Esophagus mucosa (tissue), 1 donor: ENCODE measurements around the gene ITGA4. TPM values are rescaled to one million over a fixed set of nuclear protein-coding genes. Genes with fewer than 3 reads are reported as not detected.

Experiments used
- ATAC-seq: fragments of 200-7000 bp; cut with Tn5 transposase; one replicate; pipeline ENCODE4 v1.9.1; 2020
- total RNA-seq: library from RNA; stranded (reverse); gene quantifications from one replicate; pipeline ENCODE4 v1.2.4, GENCODE V29; 2023
- donor health status: DM: yes; HTN: yes; CAD: no.

Gene ITGA4
- total RNA-seq, 1 donor from 2014 or later, result 1.3 TPM

GRCh38 chr2:181517685-181518301 is 60.6 kb downstream of the ITGA4 start:
- ATAC-seq, result no peak

- ATAC-seq, result no peak
Observed at GRCh38 chr2:181520253-181520652, 63.1 kb downstream of the ITGA4 start.

DNA sequence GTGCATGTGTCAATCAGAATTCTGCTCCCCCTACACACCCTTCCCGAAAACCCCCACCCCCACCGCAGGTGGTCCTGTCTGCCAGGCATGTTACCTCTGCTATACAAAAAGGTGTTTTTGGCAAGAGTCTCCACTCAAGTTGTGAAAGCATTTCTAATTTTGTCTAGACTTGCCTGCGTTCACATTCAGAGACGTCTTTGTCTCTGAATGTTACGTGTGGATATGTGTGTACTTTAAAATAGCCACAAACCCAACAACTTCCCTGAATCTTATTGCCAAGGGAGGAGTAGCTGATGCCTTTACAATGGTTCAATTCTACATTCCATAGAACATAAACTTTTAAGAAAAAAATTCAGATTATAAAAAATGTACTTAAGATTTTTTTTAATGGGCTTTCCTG is 66.6 kb downstream of the ITGA4 start:
- ATAC-seq, result no peak

- no peak for ATAC-seq
Observed at GRCh38 chr2:181526014-181526413, 68.8 kb downstream of the ITGA4 start.

DNA sequence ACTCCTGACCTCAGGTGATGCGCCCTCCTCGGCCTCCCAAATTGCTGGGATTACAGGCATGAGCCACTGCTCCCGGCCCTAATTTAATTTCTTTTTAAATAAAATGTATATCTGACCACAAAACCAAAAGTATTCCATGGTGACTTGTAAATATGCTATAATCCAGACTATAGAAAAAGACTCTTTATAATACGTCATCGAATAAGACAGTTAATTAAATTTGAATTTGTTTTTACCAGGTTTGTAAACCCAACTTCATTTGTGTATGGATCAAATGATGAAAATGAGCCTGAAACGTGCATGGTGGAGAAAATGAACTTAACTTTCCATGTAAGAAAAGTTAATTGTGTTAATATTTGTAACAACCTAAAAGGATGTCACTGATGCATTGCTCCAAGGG is 69.9 kb downstream of the ITGA4 start:
- no peak for ATAC-seq

DNA sequence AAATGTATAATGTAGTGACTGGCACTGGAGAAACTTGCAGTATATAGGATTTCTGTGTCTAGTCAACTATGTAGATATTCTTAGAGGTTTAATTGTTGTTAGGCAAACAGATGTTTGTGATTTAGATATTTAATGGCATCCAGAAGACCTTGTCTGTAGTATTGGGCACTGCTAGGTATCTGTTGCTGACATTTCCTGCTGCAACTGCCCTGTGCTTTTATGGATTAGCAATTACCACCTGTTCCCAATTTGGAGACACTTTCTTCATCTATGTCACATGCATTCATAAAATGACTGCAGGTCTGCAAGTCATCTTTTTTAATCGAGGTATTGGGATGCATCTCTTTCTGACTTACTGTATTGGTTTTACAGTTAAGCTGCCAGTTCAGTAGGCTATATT is 71.3 kb downstream of the ITGA4 start:
- no peak for ATAC-seq

DNA sequence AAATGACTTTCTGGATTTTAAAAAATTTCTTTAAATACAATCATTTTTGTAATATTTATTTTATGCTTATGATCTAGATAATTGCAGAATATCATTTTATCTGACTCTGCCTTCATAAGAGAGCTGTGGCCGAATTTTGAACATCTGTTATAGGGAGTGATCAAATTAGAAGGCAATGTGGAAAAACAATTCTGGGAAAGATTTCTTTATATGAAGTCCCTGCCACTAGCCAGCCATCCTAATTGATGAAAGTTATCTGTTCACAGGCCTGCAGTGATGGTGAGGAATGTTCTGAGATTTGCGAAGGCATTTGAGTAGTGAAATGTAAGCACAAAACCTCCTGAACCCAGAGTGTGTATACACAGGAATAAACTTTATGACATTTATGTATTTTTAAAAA is 79.5 kb downstream of the ITGA4 start:
- no peak for ATAC-seq

- ATAC-seq, result no peak
Observed at GRCh38 chr2:181540421-181540820, 83.2 kb downstream of the ITGA4 start.

DNA sequence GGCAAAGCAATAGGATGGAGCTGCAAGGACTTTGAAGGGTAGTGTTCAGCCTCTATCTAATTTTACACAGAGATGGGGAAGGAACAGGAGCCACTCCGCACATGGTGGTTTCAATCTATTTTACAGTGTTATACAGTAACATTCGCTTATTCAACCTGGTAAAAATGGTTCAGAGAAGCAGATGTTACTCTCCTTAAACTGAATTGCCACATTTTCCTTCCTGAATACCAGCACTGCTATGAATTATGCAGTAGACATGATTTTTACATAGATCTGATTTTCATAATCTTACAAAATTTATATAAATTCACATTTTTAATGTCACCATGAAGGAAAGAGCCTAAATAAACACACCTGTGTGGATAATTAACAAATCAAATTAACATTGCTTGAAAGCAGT is 85.0 kb downstream of the ITGA4 start:
- no peak for ATAC-seq

DNA sequence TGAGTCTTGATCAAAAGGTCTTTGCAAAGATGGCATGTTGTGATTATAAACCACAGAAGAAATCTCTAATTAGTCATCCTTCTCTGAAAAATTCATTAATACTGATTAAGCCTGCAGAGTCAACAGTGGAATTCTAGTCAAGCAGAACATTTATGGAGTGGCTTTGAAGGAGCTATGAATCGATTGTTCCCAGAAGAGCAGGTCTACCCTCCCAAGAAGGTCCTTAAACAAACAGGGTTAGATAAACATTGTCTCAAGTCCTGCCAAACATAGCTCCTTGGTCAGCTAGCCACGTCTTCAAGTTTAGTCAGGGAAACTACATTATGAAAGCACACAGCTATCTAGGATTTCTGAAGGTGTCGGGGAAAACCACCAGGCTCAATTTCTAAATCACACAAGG is 88.9 kb downstream of the ITGA4 start:
- ATAC-seq, result no peak

DNA sequence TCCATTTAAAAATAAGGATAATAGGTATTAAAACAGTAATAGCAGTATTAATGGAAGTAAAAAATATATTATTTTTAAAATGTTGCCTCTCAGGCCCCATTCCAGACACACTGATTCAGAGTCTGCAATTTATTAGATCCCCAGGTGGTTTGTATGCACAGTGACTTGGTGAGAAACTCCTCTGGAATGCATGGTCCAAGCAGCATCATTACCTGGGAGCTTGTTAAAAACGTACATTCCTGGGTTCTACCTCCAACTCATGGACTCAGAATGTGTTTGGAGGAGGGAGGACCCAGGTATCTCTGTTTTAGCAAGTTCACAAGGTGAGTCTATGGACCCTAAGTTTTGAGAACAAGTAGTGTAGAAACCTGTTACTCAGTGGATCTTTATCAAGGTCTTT is 95.6 kb downstream of the ITGA4 start:
- no peak for ATAC-seq

- no peak for ATAC-seq
Observed at GRCh38 chr2:181553244-181553643, 96.1 kb downstream of the ITGA4 start.

DNA sequence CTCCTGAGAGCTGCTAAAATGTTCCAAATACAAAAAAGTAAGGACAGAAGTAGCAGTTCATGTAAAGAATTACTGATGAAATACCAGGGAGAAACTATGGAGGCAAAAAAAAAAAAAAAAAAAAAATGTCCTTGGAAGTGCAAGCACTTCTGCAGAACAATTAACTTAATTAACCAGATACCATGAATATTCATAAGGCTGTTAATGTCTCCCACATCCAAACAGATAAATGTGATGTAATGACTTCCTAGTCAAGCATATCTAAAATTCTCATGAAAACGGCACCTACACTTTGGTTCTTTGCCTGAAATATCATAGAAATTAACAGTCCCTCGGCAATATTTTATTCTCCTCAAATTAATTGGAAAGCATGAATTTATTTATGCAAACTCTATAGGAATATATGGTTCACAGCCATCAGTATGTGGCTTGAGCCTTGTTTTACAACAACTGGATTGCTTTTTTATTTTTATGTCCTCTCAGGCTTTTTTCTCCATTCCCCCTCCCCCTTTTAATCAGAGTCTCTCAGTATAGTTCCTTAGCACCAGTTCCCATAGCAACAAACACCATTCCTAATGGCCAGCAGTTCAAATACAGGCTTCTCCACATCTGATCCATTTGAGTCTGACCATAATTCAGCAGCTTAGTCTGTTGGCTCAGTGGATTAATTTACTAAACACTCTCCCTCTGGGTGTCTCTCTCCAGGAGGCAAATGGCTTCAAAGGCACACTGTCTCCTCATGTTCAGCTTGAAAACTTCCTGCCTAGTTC is 97.1 kb downstream of the ITGA4 start:
- ATAC-seq, result no peak

DNA sequence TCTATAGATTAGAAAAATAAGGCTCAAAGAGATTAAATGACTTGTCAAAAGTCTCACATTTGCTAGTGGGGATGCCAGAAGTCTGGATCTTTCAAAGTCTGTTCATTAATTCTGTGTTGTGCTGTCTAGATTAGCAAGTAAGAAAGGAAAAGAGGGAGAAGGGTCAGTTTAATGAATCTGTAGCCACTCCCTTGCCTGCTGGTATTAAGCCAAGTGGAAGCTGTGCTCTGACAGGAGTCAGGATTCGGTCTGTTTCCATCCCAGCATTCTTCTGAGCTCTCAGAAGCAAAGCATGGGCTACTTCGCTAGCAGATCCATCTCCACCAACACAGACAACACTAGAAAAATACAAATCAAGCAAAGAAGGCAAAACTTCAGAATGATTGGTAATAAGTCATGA is 101.2 kb downstream of the ITGA4 start:
- no peak for ATAC-seq

GRCh38 chr2:181563101-181563692 is 106.0 kb downstream of the ITGA4 start:
- no peak for ATAC-seq

- no peak for ATAC-seq
Observed at GRCh38 chr2:181566334-181567032, 109.3 kb downstream of the ITGA4 start.

DNA sequence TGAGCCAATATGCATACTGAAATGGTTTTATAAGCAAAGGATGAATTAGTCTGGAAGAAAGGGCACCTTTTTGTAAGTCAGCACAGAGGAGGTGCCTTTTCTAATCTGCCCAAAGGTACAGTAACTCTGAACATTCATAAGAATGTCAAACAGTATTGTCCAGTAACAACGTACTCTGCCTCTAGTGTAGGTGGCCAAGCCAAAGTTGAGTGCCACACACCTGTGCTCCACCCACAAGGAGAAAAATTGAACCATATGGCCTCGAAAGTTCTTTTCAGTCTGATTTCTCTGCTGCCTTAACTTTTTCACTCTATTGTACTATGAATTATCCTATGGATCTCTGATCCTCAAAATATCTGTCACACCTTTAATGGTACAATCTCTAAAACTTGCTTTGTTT is 112.9 kb downstream of the ITGA4 start:
- ATAC-seq, result no peak

DNA sequence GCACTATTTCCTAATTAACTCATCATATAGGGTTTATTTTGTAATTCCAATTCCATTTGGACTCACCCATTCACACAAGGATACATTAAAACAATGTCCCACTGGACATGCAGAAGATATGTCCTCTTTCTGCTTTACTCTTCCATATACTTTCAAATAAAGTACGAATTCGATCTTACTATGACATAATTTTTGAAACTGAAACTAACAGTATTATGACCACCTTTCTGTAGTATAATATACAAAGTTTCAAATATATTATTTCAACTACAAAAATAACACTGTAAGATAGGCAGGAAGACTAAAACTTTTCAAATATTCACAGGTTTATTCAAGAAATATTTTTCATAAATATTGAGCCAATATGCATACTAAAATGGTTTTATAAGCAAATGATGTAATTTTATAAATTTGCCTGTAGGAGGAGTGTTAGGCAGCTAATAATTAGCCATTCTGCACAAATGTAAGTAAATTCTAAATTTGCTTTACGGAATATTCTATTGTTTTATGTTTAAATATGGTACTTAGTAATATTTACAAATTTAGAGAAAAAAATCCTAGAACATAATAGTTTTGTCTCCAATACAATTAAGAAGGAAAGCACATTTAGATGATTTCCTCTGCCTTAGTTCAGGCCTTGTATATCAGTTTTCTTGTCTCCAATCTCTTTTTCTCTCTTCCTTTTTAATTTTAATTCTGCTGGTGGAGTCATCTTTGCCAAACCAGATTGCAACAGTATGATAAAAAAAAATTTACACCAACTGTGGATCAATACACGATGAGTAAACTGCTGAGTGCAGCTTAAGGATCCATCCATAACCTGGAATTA is 113.9 kb downstream of the ITGA4 start:
- ATAC-seq, result no peak

DNA sequence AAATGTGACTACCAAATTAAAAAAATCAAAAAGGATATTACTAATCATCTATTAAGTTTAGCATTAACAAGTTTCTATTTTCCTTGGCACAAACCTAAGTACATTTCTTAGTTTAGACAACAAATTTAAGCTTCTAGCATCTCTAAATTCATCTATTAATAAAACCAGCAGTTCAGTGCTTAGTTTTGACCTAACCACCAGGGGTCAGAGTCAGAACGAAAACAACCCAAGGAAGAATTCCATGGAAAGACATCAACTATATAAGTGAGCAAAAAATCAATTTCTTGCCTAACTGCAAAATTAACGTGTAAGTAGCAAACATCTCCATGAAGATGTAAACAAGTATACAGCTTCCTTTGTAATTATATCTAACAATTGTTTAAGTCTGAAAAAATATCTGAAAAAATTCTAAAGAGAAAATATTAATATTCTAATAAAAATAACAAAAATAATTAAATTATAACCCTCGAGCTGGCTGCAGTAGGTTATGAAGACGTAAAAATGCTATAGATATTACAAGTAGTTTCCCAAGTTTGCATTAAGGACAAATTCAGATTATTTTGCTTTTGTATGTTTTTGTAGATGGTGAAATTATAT is 116.1 kb downstream of the ITGA4 start:
- no peak for ATAC-seq

DNA sequence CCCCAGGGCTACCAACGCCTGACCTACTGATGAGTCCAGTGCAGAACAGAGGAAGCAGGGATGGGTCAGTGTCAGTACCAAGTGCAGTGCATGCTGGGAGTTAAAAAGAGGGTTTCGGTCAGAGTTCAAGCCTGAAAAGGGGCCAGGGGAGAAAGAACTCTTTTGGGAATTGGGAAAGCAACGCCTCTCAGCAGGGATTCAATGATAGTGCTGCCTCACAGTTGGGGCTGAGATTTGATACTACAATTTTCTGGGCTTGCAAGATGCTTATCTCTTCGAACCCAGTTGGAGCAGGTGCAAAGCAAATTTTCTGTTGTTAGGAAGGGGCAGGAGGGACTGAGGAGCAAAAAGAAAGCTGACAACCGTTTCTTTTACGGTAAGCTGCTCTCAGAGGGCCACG is 117.1 kb downstream of the ITGA4 start:
- no peak for ATAC-seq

DNA sequence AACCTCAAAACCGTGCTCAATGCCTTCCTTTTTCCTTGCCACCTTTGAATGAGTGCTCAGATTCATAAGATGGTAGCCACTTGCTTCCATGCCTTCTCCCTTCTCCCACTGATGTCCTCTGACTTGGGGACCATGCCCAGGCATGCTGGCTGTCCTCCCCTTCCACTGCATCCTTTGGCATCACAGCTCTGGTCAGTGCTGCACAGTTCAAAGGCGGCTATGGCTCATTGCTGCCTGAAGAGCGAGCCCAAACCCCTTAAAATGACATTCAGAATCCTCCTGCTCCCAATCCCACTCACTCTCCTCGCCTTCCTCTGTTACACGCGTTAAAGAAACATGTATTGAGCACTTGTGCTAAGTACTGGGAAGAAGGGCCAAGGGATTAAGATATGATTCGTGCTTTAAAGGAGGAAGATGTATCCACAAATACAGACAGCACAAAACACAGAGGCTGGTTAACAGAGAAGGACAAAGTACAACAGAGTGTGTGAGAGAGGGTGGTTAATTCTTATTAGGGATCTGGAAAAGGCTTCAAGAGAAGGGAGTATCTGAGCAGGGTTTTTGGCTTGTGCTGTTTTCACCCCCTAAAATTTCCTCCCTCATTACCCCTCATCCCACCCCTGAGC is 118.0 kb downstream of the ITGA4 start:
- no peak for ATAC-seq

- no peak for ATAC-seq
Observed at GRCh38 chr2:181575650-181576025, 118.5 kb downstream of the ITGA4 start.
